ENCODE measurements around the gene FAR2.
A peak's percentile ranks its signal among the peaks of the same experiment; 100 is the strongest.

The FAR2 gene

DNA sequence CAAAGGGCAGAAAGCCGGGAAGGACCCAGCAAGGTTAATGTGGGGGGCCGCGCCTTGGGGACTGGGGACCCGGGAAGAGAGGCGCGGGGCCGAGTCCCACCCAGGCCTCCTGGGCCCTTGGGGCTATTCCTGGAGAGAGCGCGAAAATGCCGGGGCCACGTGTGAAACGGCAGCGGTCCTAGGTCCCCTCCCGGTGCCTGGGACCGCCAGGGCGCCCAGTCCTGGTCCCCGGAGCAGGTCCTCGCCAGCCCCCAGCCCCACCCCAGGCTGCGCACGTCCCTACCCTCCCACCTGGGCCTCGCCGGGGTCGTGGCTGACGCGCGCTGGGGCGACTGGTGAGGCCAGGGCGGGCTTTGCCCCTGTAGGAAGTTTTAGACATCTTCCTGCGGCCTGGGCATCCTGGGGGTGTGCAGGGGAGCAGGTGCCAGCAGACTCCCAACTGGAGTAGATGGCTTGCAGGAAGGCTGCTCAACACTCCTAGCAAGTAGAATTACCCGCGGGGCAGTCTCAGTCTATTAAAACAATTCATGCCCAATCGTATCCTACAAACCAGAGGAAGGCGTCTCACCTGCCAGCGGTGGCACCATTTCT lies 708 bp downstream of the FAR2 start (continued):
- TF ChIP-seq ZBTB8A (tag by site-specific recombination; IDR thresholded peaks at IDR 0.05) = peak; percentile 31; the same call in 1 of the 2 replicates
- no peak for TF ChIP-seq ZNF19 (tag by site-specific recombination; IDR thresholded peaks at IDR 0.05; ENCODE audit: low read depth)
- peak; percentile 51; the same call in 1 of the 2 replicates for TF ChIP-seq SP7 (tag by site-specific recombination; IDR thresholded peaks at IDR 0.05)
- TF ChIP-seq BCL11A (tag by site-specific recombination; IDR thresholded peaks at IDR 0.05; ENCODE audit: low read depth) = no peak
- TF ChIP-seq KLF9 (tag by site-specific recombination; IDR thresholded peaks at IDR 0.05; ENCODE audit: low read depth) = 0 out of 2 replicates have a peak, but pooled peaks have one; percentile 20
- TF ChIP-seq, protein P1, sequence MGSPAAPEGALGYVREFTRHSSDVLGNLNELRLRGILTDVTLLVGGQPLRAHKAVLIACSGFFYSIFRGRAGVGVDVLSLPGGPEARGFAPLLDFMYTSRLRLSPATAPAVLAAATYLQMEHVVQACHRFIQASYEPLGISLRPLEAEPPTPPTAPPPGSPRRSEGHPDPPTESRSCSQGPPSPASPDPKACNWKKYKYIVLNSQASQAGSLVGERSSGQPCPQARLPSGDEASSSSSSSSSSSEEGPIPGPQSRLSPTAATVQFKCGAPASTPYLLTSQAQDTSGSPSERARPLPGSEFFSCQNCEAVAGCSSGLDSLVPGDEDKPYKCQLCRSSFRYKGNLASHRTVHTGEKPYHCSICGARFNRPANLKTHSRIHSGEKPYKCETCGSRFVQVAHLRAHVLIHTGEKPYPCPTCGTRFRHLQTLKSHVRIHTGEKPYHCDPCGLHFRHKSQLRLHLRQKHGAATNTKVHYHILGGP (tag by site-specific recombination; IDR thresholded peaks at IDR 0.05) = peak; percentile 46; the same call in 1 of the 2 replicates
- no peak for TF ChIP-seq ZNF202 (tag by site-specific recombination; IDR thresholded peaks at IDR 0.05; ENCODE audit: borderline replicate concordance)
- TF ChIP-seq ZNF423 (tag by site-specific recombination; IDR thresholded peaks at IDR 0.05) = 0 out of 2 replicates have a peak, but pooled peaks have one; percentile 29
- TF ChIP-seq, protein P2, sequence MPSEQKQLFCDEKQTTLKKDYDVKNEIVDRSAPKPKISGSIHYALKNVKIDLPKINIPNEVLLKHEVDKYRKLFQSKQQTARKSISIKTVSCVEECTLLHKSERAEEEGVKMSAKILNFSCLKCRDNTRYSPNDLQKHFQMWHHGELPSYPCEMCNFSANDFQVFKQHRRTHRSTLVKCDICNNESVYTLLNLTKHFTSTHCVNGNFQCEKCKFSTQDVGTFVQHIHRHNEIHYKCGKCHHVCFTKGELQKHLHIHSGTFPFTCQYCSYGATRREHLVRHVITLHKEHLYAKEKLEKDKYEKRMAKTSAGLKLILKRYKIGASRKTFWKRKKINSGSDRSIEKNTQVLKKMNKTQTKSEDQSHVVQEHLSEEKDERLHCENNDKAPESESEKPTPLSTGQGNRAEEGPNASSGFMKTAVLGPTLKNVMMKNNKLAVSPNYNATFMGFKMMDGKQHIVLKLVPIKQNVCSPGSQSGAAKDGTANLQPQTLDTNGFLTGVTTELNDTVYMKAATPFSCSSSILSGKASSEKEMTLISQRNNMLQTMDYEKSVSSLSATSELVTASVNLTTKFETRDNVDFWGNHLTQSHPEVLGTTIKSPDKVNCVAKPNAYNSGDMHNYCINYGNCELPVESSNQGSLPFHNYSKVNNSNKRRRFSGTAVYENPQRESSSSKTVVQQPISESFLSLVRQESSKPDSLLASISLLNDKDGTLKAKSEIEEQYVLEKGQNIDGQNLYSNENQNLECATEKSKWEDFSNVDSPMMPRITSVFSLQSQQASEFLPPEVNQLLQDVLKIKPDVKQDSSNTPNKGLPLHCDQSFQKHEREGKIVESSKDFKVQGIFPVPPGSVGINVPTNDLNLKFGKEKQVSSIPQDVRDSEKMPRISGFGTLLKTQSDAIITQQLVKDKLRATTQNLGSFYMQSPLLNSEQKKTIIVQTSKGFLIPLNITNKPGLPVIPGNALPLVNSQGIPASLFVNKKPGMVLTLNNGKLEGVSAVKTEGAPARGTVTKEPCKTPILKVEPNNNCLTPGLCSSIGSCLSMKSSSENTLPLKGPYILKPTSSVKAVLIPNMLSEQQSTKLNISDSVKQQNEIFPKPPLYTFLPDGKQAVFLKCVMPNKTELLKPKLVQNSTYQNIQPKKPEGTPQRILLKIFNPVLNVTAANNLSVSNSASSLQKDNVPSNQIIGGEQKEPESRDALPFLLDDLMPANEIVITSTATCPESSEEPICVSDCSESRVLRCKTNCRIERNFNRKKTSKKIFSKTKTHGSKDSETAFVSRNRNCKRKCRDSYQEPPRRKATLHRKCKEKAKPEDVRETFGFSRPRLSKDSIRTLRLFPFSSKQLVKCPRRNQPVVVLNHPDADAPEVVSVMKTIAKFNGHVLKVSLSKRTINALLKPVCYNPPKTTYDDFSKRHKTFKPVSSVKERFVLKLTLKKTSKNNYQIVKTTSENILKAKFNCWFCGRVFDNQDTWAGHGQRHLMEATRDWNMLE (tag by site-specific recombination; conservative IDR thresholded peaks at IDR 0.05; ENCODE audit: low read depth) = no peak
- peak; percentile 63; the same call in 1 of the 2 replicates for TF ChIP-seq ZBTB20 (tag by site-specific recombination; IDR thresholded peaks at IDR 0.05)
- peak; percentile 80 for TF ChIP-seq ZBTB48 (tag by site-specific recombination; IDR thresholded peaks at IDR 0.05)
- TF ChIP-seq ZNF184 (tag by site-specific recombination; IDR thresholded peaks at IDR 0.05) = no peak
- TF ChIP-seq ZFP3 (tag by site-specific recombination; IDR thresholded peaks at IDR 0.05; ENCODE audit: low read depth) = no peak
- TF ChIP-seq MEIS1 (CRISPR knock-in tag; IDR thresholded peaks at IDR 0.05; ENCODE audit: borderline replicate concordance) = no peak
- TF ChIP-seq, protein P3, sequence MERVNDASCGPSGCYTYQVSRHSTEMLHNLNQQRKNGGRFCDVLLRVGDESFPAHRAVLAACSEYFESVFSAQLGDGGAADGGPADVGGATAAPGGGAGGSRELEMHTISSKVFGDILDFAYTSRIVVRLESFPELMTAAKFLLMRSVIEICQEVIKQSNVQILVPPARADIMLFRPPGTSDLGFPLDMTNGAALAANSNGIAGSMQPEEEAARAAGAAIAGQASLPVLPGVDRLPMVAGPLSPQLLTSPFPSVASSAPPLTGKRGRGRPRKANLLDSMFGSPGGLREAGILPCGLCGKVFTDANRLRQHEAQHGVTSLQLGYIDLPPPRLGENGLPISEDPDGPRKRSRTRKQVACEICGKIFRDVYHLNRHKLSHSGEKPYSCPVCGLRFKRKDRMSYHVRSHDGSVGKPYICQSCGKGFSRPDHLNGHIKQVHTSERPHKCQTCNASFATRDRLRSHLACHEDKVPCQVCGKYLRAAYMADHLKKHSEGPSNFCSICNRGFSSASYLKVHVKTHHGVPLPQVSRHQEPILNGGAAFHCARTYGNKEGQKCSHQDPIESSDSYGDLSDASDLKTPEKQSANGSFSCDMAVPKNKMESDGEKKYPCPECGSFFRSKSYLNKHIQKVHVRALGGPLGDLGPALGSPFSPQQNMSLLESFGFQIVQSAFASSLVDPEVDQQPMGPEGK (tag by site-specific recombination; IDR thresholded peaks at IDR 0.05) = peak; percentile 67; the same call in 1 of the 2 replicates
- no peak for TF ChIP-seq ZNF626 (tag by site-specific recombination; IDR thresholded peaks at IDR 0.05)
- TF ChIP-seq OVOL3 (tag by site-specific recombination; IDR thresholded peaks at IDR 0.05) = no peak
- no peak for TF ChIP-seq ZNF391 (tag by site-specific recombination; IDR thresholded peaks at IDR 0.05; ENCODE audit: borderline replicate concordance, low read depth)
- no peak for TF ChIP-seq ZNF10 (tag by site-specific recombination; IDR thresholded peaks at IDR 0.05)
- no peak for TF ChIP-seq ZNF23 (tag by site-specific recombination; IDR thresholded peaks at IDR 0.05; ENCODE audit: borderline replicate concordance)
- peak; percentile 82 for TF ChIP-seq GLIS2 (tag by site-specific recombination; IDR thresholded peaks at IDR 0.05)
- TF ChIP-seq ZFP69B (tag by site-specific recombination; IDR thresholded peaks at IDR 0.05) = no peak; the same call in 1 of the 2 replicates
- TF ChIP-seq, protein P4, sequence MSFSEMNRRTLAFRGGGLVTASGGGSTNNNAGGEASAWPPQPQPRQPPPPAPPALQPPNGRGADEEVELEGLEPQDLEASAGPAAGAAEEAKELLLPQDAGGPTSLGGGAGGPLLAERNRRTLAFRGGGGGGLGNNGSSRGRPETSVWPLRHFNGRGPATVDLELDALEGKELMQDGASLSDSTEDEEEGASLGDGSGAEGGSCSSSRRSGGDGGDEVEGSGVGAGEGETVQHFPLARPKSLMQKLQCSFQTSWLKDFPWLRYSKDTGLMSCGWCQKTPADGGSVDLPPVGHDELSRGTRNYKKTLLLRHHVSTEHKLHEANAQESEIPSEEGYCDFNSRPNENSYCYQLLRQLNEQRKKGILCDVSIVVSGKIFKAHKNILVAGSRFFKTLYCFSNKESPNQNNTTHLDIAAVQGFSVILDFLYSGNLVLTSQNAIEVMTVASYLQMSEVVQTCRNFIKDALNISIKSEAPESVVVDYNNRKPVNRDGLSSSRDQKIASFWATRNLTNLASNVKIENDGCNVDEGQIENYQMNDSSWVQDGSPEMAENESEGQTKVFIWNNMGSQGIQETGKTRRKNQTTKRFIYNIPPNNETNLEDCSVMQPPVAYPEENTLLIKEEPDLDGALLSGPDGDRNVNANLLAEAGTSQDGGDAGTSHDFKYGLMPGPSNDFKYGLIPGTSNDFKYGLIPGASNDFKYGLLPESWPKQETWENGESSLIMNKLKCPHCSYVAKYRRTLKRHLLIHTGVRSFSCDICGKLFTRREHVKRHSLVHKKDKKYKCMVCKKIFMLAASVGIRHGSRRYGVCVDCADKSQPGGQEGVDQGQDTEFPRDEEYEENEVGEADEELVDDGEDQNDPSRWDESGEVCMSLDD (tag by site-specific recombination; IDR thresholded peaks at IDR 0.05) = peak; percentile 68; the same call in 1 of the 2 replicates
- TF ChIP-seq, protein P5, sequence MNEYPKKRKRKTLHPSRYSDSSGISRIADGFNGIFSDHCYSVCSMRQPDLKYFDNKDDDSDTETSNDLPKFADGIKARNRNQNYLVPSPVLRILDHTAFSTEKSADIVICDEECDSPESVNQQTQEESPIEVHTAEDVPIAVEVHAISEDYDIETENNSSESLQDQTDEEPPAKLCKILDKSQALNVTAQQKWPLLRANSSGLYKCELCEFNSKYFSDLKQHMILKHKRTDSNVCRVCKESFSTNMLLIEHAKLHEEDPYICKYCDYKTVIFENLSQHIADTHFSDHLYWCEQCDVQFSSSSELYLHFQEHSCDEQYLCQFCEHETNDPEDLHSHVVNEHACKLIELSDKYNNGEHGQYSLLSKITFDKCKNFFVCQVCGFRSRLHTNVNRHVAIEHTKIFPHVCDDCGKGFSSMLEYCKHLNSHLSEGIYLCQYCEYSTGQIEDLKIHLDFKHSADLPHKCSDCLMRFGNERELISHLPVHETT (tag by site-specific recombination; IDR thresholded peaks at IDR 0.05) = no peak
